Cardiac septum (tissue), 1 donor: Measurements from ENCODE around the gene GOT1. TPM values are rescaled to one million over a fixed set of nuclear protein-coding genes. Genes with fewer than 3 reads are reported as not detected.

Experiments used
- DNase-seq: peaks from one replicate; pipeline ENCODE4 v3.0.0-alpha.2; 2020; ENCODE audit warnings: low spot score
- intact Hi-C: fragments of 100-400 bp; cut with DNase I; formaldehyde crosslinking; loops from one replicate; pipeline ENCODE4 v1.14.0; 2022
- total RNA-seq: library from RNA; stranded (reverse); fragmentation: NEBNext Ultra II Directional; extraction: Animal tissue kit (Norgen Biotek cat#: 25700); gene quantifications from one replicate; pipeline ENCODE4 v1.2.1, GENCODE V29; 2021
- donor health status: DM: no; HTN: no; CAD: no.

GOT1 gene
- total RNA-seq, 1 donor from 2014 or later, result 390 TPM

- intact Hi-C loops, result no loop called here
- DNase-seq, result no peak
These were observed 61.3 kb downstream of the GOT1 start for GRCh38 chr10:99369126-99369525.

DNA sequence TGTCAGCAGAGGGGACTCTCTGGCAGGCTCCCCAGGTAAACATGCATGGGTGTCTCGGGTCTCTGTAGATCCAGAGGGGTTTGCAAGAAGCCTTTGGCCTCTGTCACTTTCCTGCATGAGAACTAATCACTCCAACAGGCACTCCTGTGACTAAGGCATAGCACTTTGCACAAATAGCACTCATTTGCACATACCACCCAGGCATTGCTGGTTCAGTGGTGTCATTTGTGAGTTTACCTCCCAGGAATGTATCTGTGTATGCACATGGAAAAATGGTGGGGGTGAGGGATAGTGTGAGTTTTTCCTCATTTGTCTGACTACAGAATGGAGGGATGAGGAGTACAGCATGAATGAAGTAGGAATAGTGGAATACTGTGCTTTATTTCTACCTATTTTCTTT, 61.8 kb downstream of the GOT1 start:
- intact Hi-C loops, result no loop called here
- DNase-seq, result no peak

- intact Hi-C loops, result no loop called here
- DNase-seq, result no peak
These were observed 63.8 kb downstream of the GOT1 start for GRCh38 chr10:99366666-99367065.

GRCh38 chr10:99365736-99366135, 64.7 kb downstream of the GOT1 start:
- intact Hi-C loops, result no loop called here
- no peak for DNase-seq

DNA sequence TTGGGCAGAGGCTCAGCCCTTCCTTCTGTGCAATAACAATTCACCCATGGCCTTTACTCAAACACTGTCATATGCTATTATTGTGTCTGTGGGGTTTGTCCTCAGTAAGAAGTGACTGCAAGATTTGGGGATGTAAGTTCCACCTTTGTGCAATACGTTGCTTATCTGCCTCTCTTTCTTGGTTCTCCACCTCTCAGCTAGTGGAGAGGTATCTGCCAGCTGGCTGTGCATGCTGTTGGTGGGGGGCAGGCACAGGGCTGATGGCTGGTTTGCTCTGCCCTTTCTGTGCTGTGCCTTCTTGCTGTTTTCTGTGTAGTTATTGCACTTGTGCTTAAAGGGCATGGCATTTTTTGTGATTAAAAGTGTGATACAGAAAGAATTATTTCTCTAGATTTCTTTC, 65.1 kb downstream of the GOT1 start:
- intact Hi-C loops, result no loop called here

GRCh38 chr10:99364125-99364524, 66.3 kb downstream of the GOT1 start:
- no peak for DNase-seq
- intact Hi-C loops, result no loop called here

More for the DNA sequence above, 65.1 kb downstream of the GOT1 start:
- DNase-seq, result no peak

DNA sequence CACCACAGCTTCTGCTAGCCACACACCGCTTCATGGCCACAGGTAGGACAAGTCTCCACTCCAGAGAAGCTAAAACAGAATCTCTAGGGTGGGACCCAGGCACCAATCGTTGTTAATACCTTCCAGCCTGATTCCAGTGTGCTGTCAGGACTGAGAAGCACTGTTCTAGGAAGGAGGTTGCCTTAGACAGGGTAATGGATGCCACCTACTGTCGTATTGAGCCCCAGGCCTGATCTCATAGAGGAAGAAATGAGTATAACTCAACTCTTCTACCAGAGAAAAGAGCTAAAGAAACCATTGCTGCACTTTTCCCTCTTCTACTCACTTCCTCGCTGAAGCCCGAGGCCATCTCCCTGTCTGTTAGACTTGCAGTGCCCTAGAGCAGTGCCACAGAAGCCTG, 69.5 kb downstream of the GOT1 start:
- DNase-seq, result no peak
- intact Hi-C loops, result no loop called here

DNA sequence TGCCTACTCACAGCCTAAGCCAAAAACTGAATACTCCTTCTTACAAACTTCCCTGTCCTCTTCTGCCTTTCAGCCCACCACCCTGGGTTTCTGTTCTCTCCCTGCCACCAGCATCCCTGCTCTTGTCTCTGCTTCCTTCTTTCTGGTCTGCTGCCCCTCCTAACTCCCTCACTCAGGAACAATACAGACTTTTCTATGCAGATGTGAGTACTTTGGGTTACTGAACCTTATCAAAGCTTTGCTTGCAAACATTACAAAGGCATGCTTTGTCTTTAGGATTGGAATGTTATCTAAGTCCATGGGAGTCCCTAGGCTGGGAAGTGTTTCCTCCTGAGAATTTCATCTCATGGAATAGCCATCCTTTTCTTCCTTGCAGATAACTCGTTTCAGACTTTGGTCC, 72.3 kb downstream of the GOT1 start:
- intact Hi-C loops, result no loop called here
- DNase-seq, result no peak

- DNase-seq, result no peak
- intact Hi-C loops, result no loop called here
These were observed 72.7 kb downstream of the GOT1 start for GRCh38 chr10:99357691-99358090.

GRCh38 chr10:99353182-99353581, 77.2 kb downstream of the GOT1 start:
- intact Hi-C loops, result no loop called here
- no peak for DNase-seq

- intact Hi-C loops, result no loop called here
- no peak for DNase-seq
These were observed 82.8 kb downstream of the GOT1 start for GRCh38 chr10:99347672-99348071.

Other genes starting within 250 kb of the GOT1 start
- 0.16 TPM for gene HPSE2, start 194.8 kb downstream of the GOT1 start, total RNA-seq
- 0.22 TPM for gene CNNM1, start 101.3 kb downstream of the GOT1 start, total RNA-seq
- gene NKX2-3, start 102.3 kb upstream of the GOT1 start, total RNA-seq, result not detected
- 24.8 TPM for gene SLC25A28, start 189.8 kb upstream of the GOT1 start, total RNA-seq
- 2.5 TPM for gene ENTPD7, start 228.9 kb upstream of the GOT1 start, total RNA-seq